OCI-LY7 (cell line): ENCODE results near the gene GSPT2. TPM values are rescaled to one million over a fixed set of nuclear protein-coding genes. Genes with fewer than 3 reads are reported as not detected.

Experiments
- BruUV-seq: library from RNA; stranded (reverse); fragments of 400-500 nt; replicated peaks from 2 replicates; lab custom pipeline; 2021; lab: Mats Ljungman, UMichigan
- CTCF ChIA-PET: fragments of 300-600 bp; sonication (Branson Sonifier 250); formaldehyde crosslinking; loops from one replicate; lab custom pipeline; 2022; ENCODE audit warnings: antibody characterized with exemption; ENCODE audit not compliant: unreplicated experiment; lab: Charles Lee
- POLR2A ChIA-PET: fragments of 300-600 bp; sonication (Branson Sonifier 250); formaldehyde crosslinking; loops from one replicate; lab custom pipeline; 2022; ENCODE audit warnings: antibody characterized with exemption; lab: Charles Lee
- DNase-seq: peaks from one replicate; pipeline ENCODE4 v3.0.0-alpha.2; 2015; ENCODE audit warnings: low spot score
- H2AFZ ChIP-seq: fragments of 200-600 bp; sonication (generic), shearing (Covaris generic); 2 replicates; pipeline ENCODE4 v1.6.1; 2014; ENCODE audit warnings: mild to moderate bottlenecking, antibody characterized with exemption, low read length, moderate library complexity
- H3K27ac ChIP-seq: fragments of 200-600 bp; sonication (generic); 2 replicates; pipeline ENCODE4 v1.5.1; 2014; ENCODE audit warnings: mixed run types, low read depth, mild to moderate bottlenecking, moderate library complexity, low read length, inconsistent platforms; ENCODE audit not compliant: poor library complexity, severe bottlenecking
- H3K36me3 ChIP-seq: fragments of 200-600 bp; sonication (generic); 2 replicates; pipeline ENCODE4 v1.6.1; 2014; ENCODE audit warnings: mild to moderate bottlenecking, antibody characterized with exemption, low read length, moderate library complexity, mixed read lengths; ENCODE audit not compliant: insufficient read depth
- H3K4me1 ChIP-seq: fragments of 200-600 bp; sonication (generic); 2 replicates; pipeline ENCODE4 v1.5.1; 2014; ENCODE audit warnings: mild to moderate bottlenecking, low read length; ENCODE audit not compliant: insufficient read depth, poor library complexity, severe bottlenecking
- H3K4me2 ChIP-seq: fragments of 200-600 bp; sonication (generic); 2 replicates; pipeline ENCODE4 v1.6.1; 2014; ENCODE audit warnings: mild to moderate bottlenecking, low read length
- H3K4me3 ChIP-seq: fragments of 200-600 bp; sonication (generic); 2 replicates; pipeline ENCODE4 v1.5.1; 2014; ENCODE audit warnings: mild to moderate bottlenecking, low read depth, low read length; ENCODE audit not compliant: poor library complexity, severe bottlenecking
- H3K79me2 ChIP-seq: fragments of 200-600 bp; sonication (generic); 2 replicates; pipeline ENCODE4 v1.6.1; 2016; ENCODE audit warnings: low read depth, mild to moderate bottlenecking, low read length, moderate library complexity, mixed read lengths; ENCODE audit not compliant: insufficient read depth
- H3K9me2 ChIP-seq: fragments of 200-600 bp; sonication (generic); 2 replicates; pipeline ENCODE4 v1.6.1; 2016; ENCODE audit warnings: mild to moderate bottlenecking, low read length, mixed read lengths; ENCODE audit not compliant: insufficient read depth
- H3K9me3 ChIP-seq: fragments of 200-600 bp; sonication (generic); 2 replicates; pipeline ENCODE4 v1.6.1; 2014; ENCODE audit warnings: mild to moderate bottlenecking, mixed run types, low read length, mixed read lengths
- H4K20me1 ChIP-seq: fragments of 200-600 bp; sonication (generic); 2 replicates; pipeline ENCODE4 v1.6.1; 2014; ENCODE audit warnings: mild to moderate bottlenecking, antibody characterized with exemption, low read length, moderate library complexity, mixed read lengths; ENCODE audit not compliant: insufficient read depth
- EZH2phosphoT487 ChIP-seq: fragments of 200-600 bp; sonication (generic); IDR thresholded peaks from 2 replicates; pipeline ENCODE4 v1.6.1; 2018; ENCODE audit warnings: low read depth, borderline replicate concordance, mild to moderate bottlenecking, mixed run types, antibody characterized with exemption, low read length, moderate library complexity, mixed read lengths
- intact Hi-C: fragments of 100-400 bp; cut with micrococcal nuclease; formaldehyde crosslinking; loops from one replicate; pipeline ENCODE4 v1.10.0; 2022; ENCODE audit not compliant: unreplicated experiment
- total RNA-seq, 2 experiments: library from RNA; depleted of rRNA in 1 of 2; stranded (reverse); fragments of >200 nt in 1 of 2; shearing (Covaris generic) in 1 of 2; gene quantifications; 2 replicates each; pipeline ENCODE4 v1.2.3, GENCODE V29; 2014 to 2022
- TF ChIP-seq, protein P1 (sequence below): fragments of 200-600 bp; sonication (generic); conservative IDR thresholded peaks from 2 replicates; pipeline ENCODE4 v1.5.1; 2014; ENCODE audit warnings: mild to moderate bottlenecking, antibody characterized with exemption, low read length, moderate library complexity, mixed read lengths

GSPT2 gene
- total RNA-seq, 2 experiments from 2014 or later = 6.8 to 10.1 TPM

- no peak overlapping the region for H3K4me3 ChIP-seq
- no peaks in the 10 kb centered on the region for H3K36me3 ChIP-seq
- TF ChIP-seq EZH2phosphoT487 = no peak
- TF ChIP-seq, protein P1, sequence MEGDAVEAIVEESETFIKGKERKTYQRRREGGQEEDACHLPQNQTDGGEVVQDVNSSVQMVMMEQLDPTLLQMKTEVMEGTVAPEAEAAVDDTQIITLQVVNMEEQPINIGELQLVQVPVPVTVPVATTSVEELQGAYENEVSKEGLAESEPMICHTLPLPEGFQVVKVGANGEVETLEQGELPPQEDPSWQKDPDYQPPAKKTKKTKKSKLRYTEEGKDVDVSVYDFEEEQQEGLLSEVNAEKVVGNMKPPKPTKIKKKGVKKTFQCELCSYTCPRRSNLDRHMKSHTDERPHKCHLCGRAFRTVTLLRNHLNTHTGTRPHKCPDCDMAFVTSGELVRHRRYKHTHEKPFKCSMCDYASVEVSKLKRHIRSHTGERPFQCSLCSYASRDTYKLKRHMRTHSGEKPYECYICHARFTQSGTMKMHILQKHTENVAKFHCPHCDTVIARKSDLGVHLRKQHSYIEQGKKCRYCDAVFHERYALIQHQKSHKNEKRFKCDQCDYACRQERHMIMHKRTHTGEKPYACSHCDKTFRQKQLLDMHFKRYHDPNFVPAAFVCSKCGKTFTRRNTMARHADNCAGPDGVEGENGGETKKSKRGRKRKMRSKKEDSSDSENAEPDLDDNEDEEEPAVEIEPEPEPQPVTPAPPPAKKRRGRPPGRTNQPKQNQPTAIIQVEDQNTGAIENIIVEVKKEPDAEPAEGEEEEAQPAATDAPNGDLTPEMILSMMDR = no peak
- H3K9me3 ChIP-seq = no peaks in the 10 kb centered on the region
- intact Hi-C loops = no loop called here
- no TSS peak for BruUV-seq
- no peak overlapping the region for H3K4me2 ChIP-seq
- ChIA-PET POLR2A (no interaction called here), CTCF (no interaction called here)
- H3K9me2 ChIP-seq = no peaks in the 10 kb centered on the region
- no peak overlapping the region for H3K27ac ChIP-seq
- no peaks in the 10 kb centered on the region for H4K20me1 ChIP-seq
- no peaks in the 10 kb centered on the region for H3K4me1 ChIP-seq
- no peak for DNase-seq
- H3K79me2 ChIP-seq = no peaks in the 10 kb centered on the region
- no peak overlapping the region for H2AFZ ChIP-seq
Observed at GRCh38 chrX:51760657-51761056, 17.4 kb downstream of the GSPT2 start.

DNA sequence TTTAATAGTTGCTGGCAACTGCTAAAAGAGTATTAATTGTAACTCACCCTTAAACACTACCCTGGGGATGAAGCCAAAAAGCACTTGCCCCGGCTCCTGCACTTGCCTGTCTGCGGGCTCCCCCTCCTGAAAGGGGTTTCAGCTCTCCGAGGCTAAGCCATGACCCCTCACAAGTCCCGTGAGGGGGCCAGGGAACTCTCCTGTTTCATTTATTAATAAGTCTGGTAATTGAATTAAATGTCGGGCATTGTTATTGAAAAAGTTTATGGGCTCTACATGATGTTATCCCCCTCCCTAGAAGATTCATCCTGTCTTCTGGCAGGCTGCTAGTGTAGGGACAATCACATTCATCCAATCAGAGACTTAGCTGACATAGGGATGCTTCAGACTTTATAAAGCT lies 23.3 kb downstream of the GSPT2 start:
- no peak overlapping the region for H2AFZ ChIP-seq
- no peaks in the 10 kb centered on the region for H3K36me3 ChIP-seq
- intact Hi-C loops = no loop called here
- ChIA-PET POLR2A (no interaction called here), CTCF (no interaction called here)
- no peaks in the 10 kb centered on the region for H3K4me1 ChIP-seq
- no peaks in the 10 kb centered on the region for H3K9me3 ChIP-seq
- DNase-seq = no peak
- H3K4me3 ChIP-seq = no peak overlapping the region
- no peak for TF ChIP-seq EZH2phosphoT487
- TF ChIP-seq, protein P1 = no peak
- no TSS peak for BruUV-seq
- H3K79me2 ChIP-seq = no peaks in the 10 kb centered on the region
- no peaks in the 10 kb centered on the region for H4K20me1 ChIP-seq
- no peak overlapping the region for H3K4me2 ChIP-seq
- H3K9me2 ChIP-seq = no peaks in the 10 kb centered on the region
- no peak overlapping the region for H3K27ac ChIP-seq

- BruUV-seq = no TSS peak
- no peak for DNase-seq
- no peak overlapping the region for H3K27ac ChIP-seq
- no peaks in the 10 kb centered on the region for H3K36me3 ChIP-seq
- ChIA-PET CTCF (no interaction called here), POLR2A (no interaction called here)
- no peak overlapping the region for H3K4me3 ChIP-seq
- no peaks in the 10 kb centered on the region for H3K4me1 ChIP-seq
- H4K20me1 ChIP-seq = no peaks in the 10 kb centered on the region
- no peaks in the 10 kb centered on the region for H3K9me2 ChIP-seq
- no peak for TF ChIP-seq EZH2phosphoT487
- TF ChIP-seq, protein P1 = no peak
- H2AFZ ChIP-seq = no peak overlapping the region
- H3K9me3 ChIP-seq = no peaks in the 10 kb centered on the region
- intact Hi-C loops = no loop called here
- no peaks in the 10 kb centered on the region for H3K79me2 ChIP-seq
- H3K4me2 ChIP-seq = no peak overlapping the region
Observed at GRCh38 chrX:51776851-51777250, 33.6 kb downstream of the GSPT2 start.
